Measurements from ENCODE around the gene PLP2.

DNA sequence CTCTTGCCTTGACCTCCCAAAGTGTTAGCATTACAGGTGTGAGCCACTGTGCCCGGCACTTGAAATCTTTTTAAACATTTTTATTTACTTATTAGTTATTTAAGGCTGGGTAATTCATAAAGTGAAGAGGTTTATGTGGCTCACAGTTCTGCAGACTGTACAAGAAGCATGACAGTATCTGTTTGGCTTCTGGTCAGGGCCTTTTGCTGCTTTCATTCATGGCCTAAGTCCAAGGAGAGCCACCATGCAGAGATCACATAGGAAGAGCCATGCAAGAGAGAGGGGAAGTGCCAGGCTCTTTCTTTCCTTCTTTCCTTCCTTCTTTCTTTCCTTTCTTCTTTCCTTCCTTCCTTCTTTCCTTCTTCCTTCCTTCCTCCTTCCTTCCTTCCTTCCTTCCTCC lies 37.9 kb upstream of the PLP2 start:
- TF ChIP-seq ELF1 (CRISPR knock-in tag; IDR thresholded peaks at IDR 0.05) (no peak), GLI4 (CRISPR knock-in tag; IDR thresholded peaks at IDR 0.05; ENCODE audit: borderline replicate concordance) (no peak)
- TF ChIP-seq, protein P1, sequence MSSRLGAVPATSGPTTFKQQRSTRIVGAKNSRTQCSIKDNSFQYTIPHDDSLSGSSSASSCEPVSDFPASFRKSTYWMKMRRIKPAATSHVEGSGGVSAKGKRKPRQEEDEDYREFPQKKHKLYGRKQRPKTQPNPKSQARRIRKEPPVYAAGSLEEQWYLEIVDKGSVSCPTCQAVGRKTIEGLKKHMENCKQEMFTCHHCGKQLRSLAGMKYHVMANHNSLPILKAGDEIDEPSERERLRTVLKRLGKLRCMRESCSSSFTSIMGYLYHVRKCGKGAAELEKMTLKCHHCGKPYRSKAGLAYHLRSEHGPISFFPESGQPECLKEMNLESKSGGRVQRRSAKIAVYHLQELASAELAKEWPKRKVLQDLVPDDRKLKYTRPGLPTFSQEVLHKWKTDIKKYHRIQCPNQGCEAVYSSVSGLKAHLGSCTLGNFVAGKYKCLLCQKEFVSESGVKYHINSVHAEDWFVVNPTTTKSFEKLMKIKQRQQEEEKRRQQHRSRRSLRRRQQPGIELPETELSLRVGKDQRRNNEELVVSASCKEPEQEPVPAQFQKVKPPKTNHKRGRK (CRISPR knock-in tag; IDR thresholded peaks at IDR 0.05) = no peak
- TF ChIP-seq, protein P2, sequence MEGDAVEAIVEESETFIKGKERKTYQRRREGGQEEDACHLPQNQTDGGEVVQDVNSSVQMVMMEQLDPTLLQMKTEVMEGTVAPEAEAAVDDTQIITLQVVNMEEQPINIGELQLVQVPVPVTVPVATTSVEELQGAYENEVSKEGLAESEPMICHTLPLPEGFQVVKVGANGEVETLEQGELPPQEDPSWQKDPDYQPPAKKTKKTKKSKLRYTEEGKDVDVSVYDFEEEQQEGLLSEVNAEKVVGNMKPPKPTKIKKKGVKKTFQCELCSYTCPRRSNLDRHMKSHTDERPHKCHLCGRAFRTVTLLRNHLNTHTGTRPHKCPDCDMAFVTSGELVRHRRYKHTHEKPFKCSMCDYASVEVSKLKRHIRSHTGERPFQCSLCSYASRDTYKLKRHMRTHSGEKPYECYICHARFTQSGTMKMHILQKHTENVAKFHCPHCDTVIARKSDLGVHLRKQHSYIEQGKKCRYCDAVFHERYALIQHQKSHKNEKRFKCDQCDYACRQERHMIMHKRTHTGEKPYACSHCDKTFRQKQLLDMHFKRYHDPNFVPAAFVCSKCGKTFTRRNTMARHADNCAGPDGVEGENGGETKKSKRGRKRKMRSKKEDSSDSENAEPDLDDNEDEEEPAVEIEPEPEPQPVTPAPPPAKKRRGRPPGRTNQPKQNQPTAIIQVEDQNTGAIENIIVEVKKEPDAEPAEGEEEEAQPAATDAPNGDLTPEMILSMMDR (CRISPR knock-in tag; IDR thresholded peaks at IDR 0.05) = no peak
